IMR-90 (cell line): ENCODE results near the gene HOGA1. TPM values are rescaled to one million over a fixed set of nuclear protein-coding genes. Genes with fewer than 3 reads are reported as not detected.

ENCODE experiments used
- ATAC-seq: fragments of 200-7000 bp; cut with Tn5 transposase; 2 replicates; pipeline ENCODE4 v1.9.1; 2020; ENCODE audit warnings: low read depth, mild to moderate bottlenecking, moderate library complexity
- BruUV-seq: library from RNA; stranded (reverse); fragments of 400-500 nt; replicated peaks from 2 replicates; lab custom pipeline; 2021; lab: Mats Ljungman, UMichigan
- CTCF ChIA-PET: fragments of 300-600 bp; formaldehyde crosslinking; extraction: SDS; loops from one replicate; lab custom pipeline; 2021; ENCODE audit warnings: antibody characterized with exemption; lab: Yijun Ruan, JAX
- POLR2A ChIA-PET: fragments of 300-600 bp; sonication (Branson Sonifier 250); formaldehyde crosslinking; loops from one replicate; lab custom pipeline; 2022; ENCODE audit warnings: antibody characterized with exemption; ENCODE audit not compliant: unreplicated experiment; lab: Charles Lee
- DNase-seq: peaks from one replicate; pipeline ENCODE4 v3.0.0; 2013
- H2AFZ ChIP-seq: replicated peaks from 2 replicates; pipeline ENCODE3; 2013; ENCODE audit warnings: low read length, mild to moderate bottlenecking; ENCODE audit not compliant: poor library complexity
- H2AK5ac ChIP-seq: 2 replicates; pipeline ENCODE4 v1.6.1; 2013; ENCODE audit warnings: low read depth, low read length, inconsistent platforms
- H2AK9ac ChIP-seq: replicated peaks from 2 replicates; pipeline ENCODE3; 2013; ENCODE audit warnings: mild to moderate bottlenecking, low read depth, low read length, moderate library complexity; ENCODE audit not compliant: poor library complexity
- H2BK120ac ChIP-seq: 2 replicates; pipeline ENCODE4 v1.6.1; 2013; ENCODE audit warnings: low read depth, low read length, inconsistent platforms
- H2BK15ac ChIP-seq: 3 replicates; pipeline ENCODE4 v1.6.1; 2013; ENCODE audit warnings: low read depth, low read length, inconsistent platforms
- H2BK20ac ChIP-seq: 2 replicates; pipeline ENCODE4 v1.6.1; 2013; ENCODE audit warnings: low read depth, mild to moderate bottlenecking, inconsistent platforms, low read length, moderate library complexity
- H2BK5ac ChIP-seq: 2 replicates; pipeline ENCODE4 v1.6.1; 2013; ENCODE audit warnings: mild to moderate bottlenecking, low read depth, low read length, inconsistent platforms; ENCODE audit not compliant: poor library complexity, severe bottlenecking
- H3K14ac ChIP-seq: replicated peaks from 2 replicates; pipeline ENCODE4 v1.6.1; 2013; ENCODE audit warnings: low read depth, low read length, inconsistent platforms
- H3K18ac ChIP-seq: 2 replicates; pipeline ENCODE4 v1.6.1; 2013; ENCODE audit warnings: low read depth, low read length, control low read depth
- H3K23ac ChIP-seq: 2 replicates; pipeline ENCODE4 v1.6.1; 2013; ENCODE audit warnings: low read depth, low read length, inconsistent platforms
- H3K27ac ChIP-seq: 2 replicates; pipeline ENCODE4 v1.5.1; 2013; ENCODE audit warnings: mild to moderate bottlenecking, control low read depth, low read length; ENCODE audit not compliant: insufficient read depth
- H3K27me3 ChIP-seq: 2 replicates; pipeline ENCODE4 v1.6.1; 2013; ENCODE audit warnings: low read length; ENCODE audit not compliant: control insufficient read depth, insufficient read depth
- H3K36me3 ChIP-seq: 2 replicates; pipeline ENCODE4 v1.6.1; 2013; ENCODE audit warnings: low read length, mixed read lengths; ENCODE audit not compliant: control insufficient read depth, insufficient read depth
- H3K4ac ChIP-seq: 2 replicates; pipeline ENCODE4 v1.6.1; 2013; ENCODE audit warnings: low read depth, low read length, inconsistent platforms
- H3K4me1 ChIP-seq: 2 replicates; pipeline ENCODE4 v1.6.1; 2013; ENCODE audit warnings: low read length, mixed read lengths; ENCODE audit not compliant: control insufficient read depth, insufficient read depth
- H3K4me2 ChIP-seq: 2 replicates; pipeline ENCODE4 v1.6.1; 2013; ENCODE audit warnings: low read depth, mild to moderate bottlenecking, control low read depth, low read length, moderate library complexity
- H3K4me3 ChIP-seq: 2 replicates; pipeline ENCODE4 v1.5.1; 2013; ENCODE audit warnings: low read depth, mild to moderate bottlenecking, control low read depth, low read length, moderate library complexity; ENCODE audit not compliant: insufficient read depth
- H3K56ac ChIP-seq: 2 replicates; pipeline ENCODE4 v1.6.1; 2013; ENCODE audit warnings: low read length, inconsistent platforms; ENCODE audit not compliant: insufficient read depth; ENCODE audit errors: extremely low read depth
- H3K79me1 ChIP-seq, 2 experiments: 2 replicates each; pipeline ENCODE4 v1.6.1; 2013; ENCODE audit warnings: low read length in 2 of 2, inconsistent platforms in 1 of 2, low read depth in 1 of 2
- H3K9ac ChIP-seq: 2 replicates; pipeline ENCODE4 v1.6.1; 2013; ENCODE audit warnings: low read depth, low read length, control low read depth
- H3K9me1 ChIP-seq: 2 replicates; pipeline ENCODE4 v1.6.1; 2013; ENCODE audit warnings: low read length, inconsistent platforms; ENCODE audit not compliant: insufficient read depth
- H3K9me3 ChIP-seq: 2 replicates; pipeline ENCODE4 v1.6.1; 2013; ENCODE audit warnings: low read length; ENCODE audit not compliant: control insufficient read depth, insufficient read depth
- H4K20me1 ChIP-seq: 2 replicates; pipeline ENCODE4 v1.6.1; 2013; ENCODE audit warnings: low read length, inconsistent platforms; ENCODE audit not compliant: insufficient read depth
- H4K5ac ChIP-seq: 2 replicates; pipeline ENCODE4 v1.6.1; 2013; ENCODE audit warnings: mild to moderate bottlenecking, low read depth, low read length, control low read depth
- H4K8ac ChIP-seq, 2 experiments: 2 replicates each; pipeline ENCODE4 v1.6.1; 2013; ENCODE audit warnings: low read depth in 2 of 2, low read length in 2 of 2, control low read depth in 1 of 2, inconsistent platforms in 1 of 2
- H4K91ac ChIP-seq: 2 replicates; pipeline ENCODE4 v1.6.1; 2013; ENCODE audit warnings: low read depth, low read length, inconsistent platforms; ENCODE audit not compliant: insufficient read depth
- BHLHE40 ChIP-seq: fragments of 150-350 bp; IDR thresholded peaks from 2 replicates; pipeline ENCODE4 v1.6.1; 2016; ENCODE audit warnings: mild to moderate bottlenecking, low read depth, low read length
- MAFK ChIP-seq: IDR thresholded peaks from 2 replicates; pipeline ENCODE4 v1.6.1; 2012; ENCODE audit warnings: low read depth, low read length, improper control_type of control experiment
- POLR2A ChIP-seq: IDR thresholded peaks from 2 replicates; pipeline ENCODE4 v1.6.1; 2012; ENCODE audit warnings: mild to moderate bottlenecking, low read depth, low read length
- RCOR1 ChIP-seq: IDR thresholded peaks from 2 replicates; pipeline ENCODE4 v1.6.1; 2012; ENCODE audit warnings: mild to moderate bottlenecking, low read length, improper control_type of control experiment; ENCODE audit not compliant: insufficient replicate concordance
- WGBS, 2 experiments: methylation state at CpG; one replicate each; pipeline versions ENCODE4 v1.1.5 to v1.1.7; 2013; ENCODE audit warnings: missing lambda C conversion rate in 2 of 2; ENCODE audit not compliant: insufficient read length in 1 of 2; ENCODE audit errors: extremely low coverage in 2 of 2; 5-methylcytosine and 5-hydroxymethylcytosine counted together
- dilution Hi-C: fragments of 300-500 bp; cut with HindIII; formaldehyde crosslinking; loops from one replicate; pipeline ENCODE4 v1.14.3; 2018; ENCODE audit warnings: low sequenced_read_pairs; ENCODE audit not compliant: unreplicated experiment
- in situ Hi-C: fragments of 300-500 bp; cut with MboI; formaldehyde crosslinking; loops from 3 replicates; pipeline ENCODE4 v1.14.3; 2019; ENCODE audit warnings: low sequenced_read_pairs, inconsistent platforms, mixed read lengths
- intact Hi-C: fragments of 100-400 bp; cut with micrococcal nuclease; formaldehyde crosslinking; loops from 2 replicates; pipeline ENCODE4 v1.10.0; 2022
- polyA plus RNA-seq, 3 experiments: library from polyadenylated mRNA; depleted of rRNA; stranded (reverse); fragments of >200 nt; gene quantifications; 2 replicates each; pipeline ENCODE4 v1.2.3, GENCODE V29; 2012; ENCODE audit warnings: low replicate concordance in 1 of 3
- total RNA-seq: library from RNA; depleted of rRNA; stranded (reverse); fragments of >200 nt; gene quantifications from 2 replicates; pipeline ENCODE4 v1.2.3, GENCODE V29; 2012
- TF ChIP-seq, protein P1 (sequence below): fragments of 150-350 bp; IDR thresholded peaks from 2 replicates; pipeline ENCODE4 v1.6.1; 2017; ENCODE audit warnings: mild to moderate bottlenecking, antibody characterized with exemption, low read length, low read depth

The HOGA1 gene
- total and polyA plus RNA-seq, 2 of the 4 experiments (the other 2 are of a cell fraction) = 0.36 to 0.41 TPM

DNA sequence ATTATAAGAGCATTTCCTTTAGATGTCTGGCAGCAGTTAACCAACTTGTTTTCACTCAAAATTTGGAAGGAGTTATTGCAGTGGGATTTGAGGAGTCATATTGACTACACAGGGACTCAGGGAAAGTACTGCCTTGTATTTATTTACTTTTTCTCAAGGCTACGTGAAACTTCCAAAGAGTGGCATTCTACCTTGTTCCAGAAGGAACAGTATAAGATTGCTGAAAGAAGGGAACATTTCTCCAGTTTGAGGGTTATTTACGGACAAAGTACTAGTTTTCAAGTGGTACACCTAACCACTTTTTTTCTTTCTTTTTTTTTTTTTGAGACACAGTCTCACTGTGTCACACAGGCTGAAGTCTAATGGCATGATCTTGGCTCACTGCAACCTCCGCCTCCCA, 44.0 kb downstream of the HOGA1 start:
- intact Hi-C loops (no loop called here), dilution Hi-C loops (no loop called here), in situ Hi-C loops (no loop called here)
- Histone ChIP-seq H4K91ac (no peak overlapping the region), H3K4me3 (no peak overlapping the region), H2BK20ac (no peak overlapping the region), H4K5ac (no peak overlapping the region), H2AFZ (no peak overlapping the region), H3K27me3 (no peaks in the 10 kb centered on the region), H3K9me1 (peaks cover 13% of the 10 kb centered on the region), H3K9me3 (no peaks in the 10 kb centered on the region), H3K36me3 (no peaks in the 10 kb centered on the region), H3K4me2 (peak overlapping the region; percentile 14; the same call in 1 of the 2 replicates), H3K18ac (no peak overlapping the region), H2BK5ac (no peak overlapping the region), H3K14ac (no peak overlapping the region), H2BK120ac (no peak overlapping the region), H3K56ac (no peak overlapping the region), H4K8ac (no peak overlapping the region), H3K27ac (peak overlapping the region; percentile 61; the same call in 1 of the 2 replicates), H2AK9ac (no peak overlapping the region), H3K4me1 (peaks cover 17% of the 10 kb centered on the region), H2BK15ac (no peak overlapping the region), H3K23ac (peak overlapping the region; percentile 29; the same call in 1 of the 2 replicates), H2AK5ac (no peak overlapping the region), H3K4ac (no peak overlapping the region), H4K20me1 (no peaks in the 10 kb centered on the region), H3K9ac (no peak overlapping the region), H3K79me1 (peaks cover 3 to 22% of the 10 kb centered on the region in 2 experiments; a peak in 3 of 4 replicates)
- TF ChIP-seq BHLHE40 = no peak
- TF ChIP-seq POLR2A = no peak
- TF ChIP-seq, protein P1, sequence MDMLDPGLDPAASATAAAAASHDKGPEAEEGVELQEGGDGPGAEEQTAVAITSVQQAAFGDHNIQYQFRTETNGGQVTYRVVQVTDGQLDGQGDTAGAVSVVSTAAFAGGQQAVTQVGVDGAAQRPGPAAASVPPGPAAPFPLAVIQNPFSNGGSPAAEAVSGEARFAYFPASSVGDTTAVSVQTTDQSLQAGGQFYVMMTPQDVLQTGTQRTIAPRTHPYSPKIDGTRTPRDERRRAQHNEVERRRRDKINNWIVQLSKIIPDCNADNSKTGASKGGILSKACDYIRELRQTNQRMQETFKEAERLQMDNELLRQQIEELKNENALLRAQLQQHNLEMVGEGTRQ = no peak
- TF ChIP-seq RCOR1 = no peak
- TF ChIP-seq MAFK = no peak
- peak; percentile 8 for ATAC-seq
- CTCF ChIA-PET = interaction anchor here (0.6 to 0.9 kb wide), 2 partner anchors 13 to 507 kb away, joined by 3 read pairs; no protein-coding TSS in a partner anchor
- WGBS, 2 experiments = 100% methylated on average over 1 of the region's 3 CpGs; no CpG with 5 or more reads in 1 of the 2 experiments
- POLR2A ChIA-PET = interaction anchor here (1.0 kb wide), 1 partner anchor 13 kb away, joined by 3 read pairs; no protein-coding TSS in a partner anchor
- no TSS peak for BruUV-seq
- no peak for DNase-seq
